ENCODE data around the gene GPATCH8.
"Not testable (repeated sequence)": the region's sequence is repeated elsewhere in the genome, so short reads cannot be mapped to it uniquely, and the experiment has no call there.

GPATCH8 gene

DNA sequence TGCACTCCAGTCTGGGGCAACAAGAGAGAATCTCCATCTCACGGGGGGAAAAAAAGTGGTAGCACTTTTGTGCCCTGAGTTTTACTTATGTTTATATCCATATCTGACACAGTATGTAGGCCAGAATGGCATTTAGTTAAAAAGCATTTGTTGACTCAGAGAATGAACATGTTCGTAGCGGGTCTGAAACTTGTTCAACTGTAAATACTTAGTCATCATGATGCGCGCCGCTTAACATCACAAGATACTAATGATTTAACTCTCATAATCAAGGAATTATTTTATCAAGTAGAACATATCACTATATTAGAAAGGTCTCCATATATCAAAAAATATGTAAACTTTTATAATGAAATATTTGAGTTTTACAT, 58.5 kb downstream of the GPATCH8 start:
- DNase-seq, result no peak

DNA sequence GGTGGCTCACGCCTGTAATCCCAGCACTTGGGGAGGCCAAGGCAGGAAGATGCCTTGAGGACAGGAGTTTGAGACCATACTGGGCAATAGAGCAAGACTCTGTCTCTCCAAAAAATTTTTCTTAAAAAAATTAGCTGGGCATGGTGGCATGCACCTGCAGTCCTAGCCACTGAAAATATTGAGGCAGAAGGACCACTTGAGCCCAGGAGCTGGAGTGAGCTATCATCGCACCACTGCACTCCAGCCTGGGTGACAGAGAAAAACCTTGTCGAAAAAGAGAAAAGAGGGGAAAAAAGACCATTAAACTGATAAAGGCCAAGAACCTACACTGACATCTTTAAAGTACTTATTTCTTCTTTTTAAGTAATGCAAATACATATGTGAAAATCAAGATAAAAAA, 60.4 kb downstream of the GPATCH8 start:
- no peak for DNase-seq

DNA sequence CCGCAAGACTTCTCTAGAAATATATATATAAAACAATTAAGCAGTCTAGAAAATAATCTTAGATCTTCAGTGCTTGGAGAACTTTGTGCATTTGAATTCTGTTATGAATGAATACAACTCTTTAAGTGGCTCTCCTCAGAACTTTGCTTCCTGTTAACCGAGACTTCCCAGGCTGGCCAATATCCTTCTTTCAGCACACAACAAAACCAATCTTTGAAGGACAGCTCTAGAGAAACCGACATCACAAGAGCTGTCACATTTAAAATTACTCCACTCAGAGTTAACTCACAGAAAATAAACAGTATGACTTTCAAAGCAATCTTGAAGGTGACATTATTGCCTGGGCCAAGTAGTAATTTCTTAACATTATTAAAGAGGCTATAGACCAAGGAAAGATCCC, 64.0 kb downstream of the GPATCH8 start:
- DNase-seq, result no peak

DNA sequence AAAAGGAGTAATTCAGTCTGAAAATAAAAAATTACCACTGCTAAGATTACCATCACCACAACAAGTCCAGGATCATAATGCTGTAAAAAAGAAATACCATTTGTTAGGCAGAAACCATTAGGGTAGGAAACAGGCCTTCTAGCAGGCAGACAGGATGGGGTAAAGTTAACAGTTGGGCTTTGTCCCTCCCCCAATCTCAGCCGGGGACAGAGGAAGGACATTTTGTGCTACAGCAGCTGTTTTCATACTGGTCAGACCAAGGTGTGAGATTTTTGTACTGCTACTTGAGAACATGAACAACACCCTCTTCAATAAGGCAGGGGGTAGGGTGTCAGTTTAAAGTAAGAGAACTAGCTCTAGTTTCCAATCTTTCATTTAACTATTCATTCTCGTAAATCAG, 64.6 kb downstream of the GPATCH8 start:
- no peak for DNase-seq

DNA sequence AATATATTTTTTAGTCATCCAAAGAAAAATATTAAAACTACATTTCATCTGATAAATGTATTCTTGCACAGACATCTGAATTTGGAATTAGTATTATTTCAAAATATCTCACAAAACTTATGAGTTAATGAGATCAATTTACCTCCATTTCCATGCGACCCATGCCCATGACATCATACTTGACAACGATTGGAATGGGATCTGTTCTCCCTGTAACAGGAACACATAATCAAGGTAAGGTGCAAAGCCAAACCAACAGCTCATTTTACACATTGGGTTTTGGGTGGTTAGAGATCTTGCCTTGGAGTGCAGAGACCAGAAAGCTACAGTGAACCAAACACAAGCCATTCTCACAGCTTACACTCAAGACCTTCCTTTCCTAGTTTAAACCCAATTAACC, 66.9 kb downstream of the GPATCH8 start:
- no peak for DNase-seq

DNA sequence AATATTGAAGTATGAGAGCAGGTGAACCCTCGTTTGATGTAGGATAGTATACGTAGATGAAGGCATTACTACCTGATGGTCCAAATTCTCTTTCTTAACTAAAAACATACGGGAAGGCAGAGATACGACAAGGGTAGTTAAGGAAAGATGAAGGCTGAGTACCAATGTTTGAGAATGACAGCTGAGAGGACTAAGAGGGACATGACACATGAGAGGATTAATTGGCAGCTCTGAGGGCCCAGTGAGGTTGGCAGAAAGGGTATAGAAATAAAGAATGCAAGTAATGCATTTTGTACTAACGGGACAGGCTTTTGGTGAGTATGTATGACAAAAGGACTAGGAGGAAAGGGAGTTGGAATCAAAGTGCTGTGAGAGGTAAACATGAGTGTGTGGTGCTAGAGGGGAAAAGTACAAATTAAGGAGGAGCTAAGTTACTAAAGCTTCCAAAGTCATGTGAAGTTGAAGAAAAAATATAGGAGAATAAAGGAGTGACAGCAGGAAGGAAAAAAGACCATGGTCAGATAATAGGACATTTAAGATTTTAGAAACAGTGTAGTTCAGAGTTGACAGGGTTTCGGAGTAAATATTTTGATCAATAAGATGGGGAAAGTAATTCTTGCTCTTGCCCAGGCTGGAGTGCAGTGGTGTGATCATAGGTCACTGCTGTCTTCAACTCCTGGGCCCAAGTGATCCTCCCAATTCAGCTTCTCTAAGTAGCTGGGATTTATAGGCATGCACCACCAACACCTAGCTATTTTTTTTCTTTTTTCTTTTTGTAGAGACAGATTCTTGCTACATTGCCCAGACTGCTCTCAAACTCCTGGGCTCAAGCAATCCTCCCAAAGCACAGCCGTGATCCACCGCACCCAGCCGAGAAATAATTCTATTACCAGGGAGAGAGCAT, 70.7 kb downstream of the GPATCH8 start:
- DNase-seq, result no peak

DNA sequence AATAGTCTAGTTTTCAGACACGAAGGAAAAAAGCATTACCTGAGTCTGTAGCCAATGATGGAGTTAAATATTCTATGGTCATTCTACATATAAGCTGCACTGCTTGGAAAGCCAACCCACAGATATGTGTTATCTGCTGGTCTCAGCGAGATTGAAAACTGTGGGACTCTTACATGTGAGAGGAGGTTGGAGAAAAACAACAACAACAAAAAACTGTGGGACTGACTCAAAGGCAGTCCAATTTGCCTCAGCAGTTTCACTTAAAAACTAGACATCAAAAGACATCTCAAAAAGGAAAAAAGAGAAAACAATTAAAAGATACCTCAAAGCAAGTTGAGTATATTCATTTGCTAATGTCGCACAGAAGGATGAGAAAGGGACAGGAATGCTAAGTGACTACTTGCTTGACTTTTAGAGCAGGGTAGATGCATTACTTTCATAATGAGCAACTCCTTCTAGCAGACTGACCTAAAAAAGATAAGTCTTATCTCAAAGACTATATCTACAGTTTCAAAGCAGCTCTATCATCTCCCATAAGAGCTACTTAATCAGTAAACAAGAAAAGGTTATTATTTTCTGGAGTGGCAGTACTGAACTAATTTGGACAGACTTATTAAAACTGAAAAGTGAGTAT, 78.3 kb downstream of the GPATCH8 start:
- DNase-seq, result no peak

DNA sequence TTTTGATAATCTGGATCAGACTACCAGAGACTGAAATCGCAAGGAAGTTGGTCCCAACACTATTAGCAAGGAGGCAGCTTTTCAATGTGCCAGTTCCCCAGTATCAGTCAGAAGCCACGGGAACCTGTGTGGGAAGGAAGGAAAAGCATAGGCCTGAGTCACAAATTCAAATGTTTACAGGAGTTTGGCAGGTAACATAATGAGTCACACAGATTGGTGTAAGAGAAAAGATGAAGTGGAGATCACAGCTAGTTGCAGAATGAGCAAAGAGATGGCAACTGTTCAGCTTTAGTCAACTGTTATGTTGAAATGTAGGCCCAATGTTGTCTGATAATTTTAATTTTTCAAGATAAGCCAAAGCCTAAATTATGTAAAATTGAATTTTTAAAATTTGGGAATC, 85.7 kb downstream of the GPATCH8 start:
- DNase-seq, result no peak

DNA sequence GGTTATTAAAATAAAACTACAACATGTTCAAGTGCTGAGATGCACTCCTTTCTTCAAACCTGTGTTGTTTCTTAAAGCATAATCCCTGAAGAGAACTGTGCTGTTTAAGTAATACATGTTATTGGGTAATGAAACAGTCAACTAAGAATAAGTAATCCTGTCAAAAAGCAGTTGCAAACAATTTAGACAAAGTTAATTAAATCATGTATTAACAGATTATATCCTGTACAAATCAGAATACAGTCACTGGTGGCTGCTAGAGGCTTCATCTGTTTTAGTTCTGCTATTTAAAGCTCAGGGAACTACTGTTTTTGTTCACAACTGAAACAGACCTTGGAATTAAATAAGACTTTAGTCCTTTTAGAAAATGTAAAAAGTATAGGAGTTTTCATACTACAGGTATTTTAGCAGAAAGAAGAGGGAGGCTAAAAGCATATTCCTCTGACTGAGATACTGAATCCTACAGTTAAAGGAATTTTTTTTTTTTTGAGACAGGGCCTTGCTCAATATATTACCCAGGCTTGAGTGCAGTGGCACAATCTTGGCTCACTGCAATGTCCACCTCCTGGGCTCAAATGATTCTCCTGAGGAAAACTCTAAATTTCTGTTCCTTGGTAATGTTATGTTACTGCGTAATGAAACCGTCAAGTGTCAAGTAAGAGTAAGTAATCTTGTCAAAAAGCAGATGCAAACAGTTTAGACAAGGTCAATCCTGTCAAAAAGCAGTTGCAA, 86.5 kb downstream of the GPATCH8 start:
- DNase-seq, result no peak

DNA sequence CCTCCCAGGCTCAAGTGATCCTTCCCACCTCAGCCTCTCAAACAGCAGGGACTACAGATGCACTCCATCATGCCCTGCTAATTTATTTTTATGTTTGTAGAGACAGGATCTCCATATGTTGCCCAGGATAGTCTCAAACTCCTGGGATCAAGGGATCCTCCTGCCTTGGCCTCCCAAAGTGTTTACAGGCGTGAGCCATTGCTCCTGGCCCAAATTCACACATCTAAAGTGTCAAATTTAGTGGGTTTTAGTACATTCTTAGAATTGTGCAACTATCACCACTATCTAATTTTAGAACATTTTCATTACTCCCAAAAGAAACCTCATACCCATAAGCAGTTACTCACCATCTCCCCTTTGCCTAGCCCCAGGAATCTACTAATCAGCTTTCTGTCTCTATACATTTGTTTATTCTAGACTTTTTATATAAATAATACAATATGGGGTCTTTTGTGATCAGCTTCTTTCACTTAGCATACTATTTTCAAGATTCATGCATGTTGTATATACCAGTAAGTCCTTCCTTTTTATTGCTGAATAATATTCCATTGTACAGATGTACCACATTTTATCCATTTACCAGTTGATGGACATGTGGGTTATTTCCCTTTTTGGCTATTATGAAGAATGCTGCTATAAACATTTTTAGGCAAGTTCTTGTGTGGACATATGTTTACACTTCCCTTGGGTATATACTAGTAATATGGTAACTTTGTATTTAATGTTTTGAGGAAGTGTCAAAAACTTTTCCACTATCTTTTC, 88.6 kb downstream of the GPATCH8 start:
- no peak for DNase-seq

DNA sequence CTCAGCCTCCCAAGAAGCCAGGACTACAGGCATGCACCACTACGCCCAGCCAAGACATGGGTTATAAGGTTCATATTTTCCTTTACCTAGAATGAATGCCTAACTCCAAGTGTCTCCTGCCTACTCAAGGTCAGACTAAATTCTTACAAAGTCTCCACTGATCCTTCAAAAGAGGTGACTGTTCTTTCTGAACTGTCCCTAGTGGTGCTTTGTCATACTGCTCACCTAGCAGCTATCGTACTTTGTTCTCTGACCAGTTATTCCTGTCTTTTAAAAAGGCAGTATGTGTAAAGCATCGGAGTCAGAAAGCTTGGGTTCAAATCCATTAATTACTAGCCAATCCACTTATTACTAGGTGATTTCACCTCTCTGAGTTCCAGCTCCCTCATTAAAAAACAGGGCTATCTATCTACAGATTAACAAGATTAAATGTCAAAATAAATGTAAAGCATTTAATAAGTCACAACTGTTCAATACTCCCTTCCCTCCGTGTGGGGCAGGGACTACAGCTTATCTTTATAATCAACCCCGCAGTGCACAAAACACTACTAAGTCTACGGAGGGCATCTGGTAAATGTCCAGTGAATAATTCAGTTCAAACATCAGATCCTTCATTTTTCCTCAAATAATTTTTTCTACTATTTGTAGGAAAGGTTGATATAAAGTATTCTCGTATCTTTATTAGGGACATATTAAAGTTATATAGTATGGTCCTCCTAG, 93.7 kb downstream of the GPATCH8 start:
- no peak for DNase-seq

DNA sequence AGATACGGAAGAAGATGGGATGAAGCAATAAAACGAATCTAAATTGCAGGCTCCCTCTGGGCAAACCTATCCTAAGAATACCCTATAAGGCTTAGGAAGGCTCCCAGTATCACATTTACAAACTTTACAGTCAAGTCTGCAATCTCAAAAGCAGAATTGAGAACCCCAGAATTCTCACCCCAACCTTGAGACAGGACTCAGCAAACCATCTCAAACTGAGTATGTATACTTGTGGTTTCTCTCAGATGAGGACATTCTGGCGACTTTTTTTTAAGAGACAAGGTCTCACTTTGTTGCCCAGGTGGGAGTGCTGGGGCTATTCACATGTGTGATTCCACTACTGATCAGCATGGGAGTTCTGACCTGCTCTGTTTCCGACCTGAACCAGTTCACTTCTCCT, 94.4 kb downstream of the GPATCH8 start:
- DNase-seq, result no peak

DNA sequence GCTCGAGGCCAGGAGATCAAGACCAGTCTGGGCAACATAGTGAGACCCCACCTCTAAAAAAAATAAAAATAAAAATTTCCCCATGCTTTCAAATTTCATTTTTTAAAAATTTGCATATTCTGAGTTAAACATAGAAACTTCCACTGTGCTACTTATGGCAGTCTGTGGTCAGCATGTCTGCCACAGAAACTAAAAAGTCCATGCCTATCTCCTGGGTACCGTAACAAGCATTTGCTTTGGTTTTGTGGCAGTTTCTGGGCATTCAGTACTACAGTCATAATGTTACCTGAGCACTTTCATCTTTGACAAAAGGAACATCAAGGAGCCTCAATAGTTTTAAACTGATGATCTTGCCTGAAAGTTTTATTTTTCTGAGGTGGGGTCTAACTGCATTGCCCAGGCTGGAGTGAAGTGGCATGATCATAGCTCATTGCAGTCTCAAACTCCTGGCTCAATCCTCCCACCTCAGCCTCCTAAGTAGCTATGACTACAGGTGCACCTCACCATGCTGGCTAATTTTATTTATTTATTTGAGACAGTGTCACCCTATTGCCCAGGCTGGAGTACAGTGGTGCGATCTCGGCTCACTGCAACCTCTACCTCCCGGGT, 100.5 kb downstream of the GPATCH8 start:
- DNase-seq, result no peak

DNA sequence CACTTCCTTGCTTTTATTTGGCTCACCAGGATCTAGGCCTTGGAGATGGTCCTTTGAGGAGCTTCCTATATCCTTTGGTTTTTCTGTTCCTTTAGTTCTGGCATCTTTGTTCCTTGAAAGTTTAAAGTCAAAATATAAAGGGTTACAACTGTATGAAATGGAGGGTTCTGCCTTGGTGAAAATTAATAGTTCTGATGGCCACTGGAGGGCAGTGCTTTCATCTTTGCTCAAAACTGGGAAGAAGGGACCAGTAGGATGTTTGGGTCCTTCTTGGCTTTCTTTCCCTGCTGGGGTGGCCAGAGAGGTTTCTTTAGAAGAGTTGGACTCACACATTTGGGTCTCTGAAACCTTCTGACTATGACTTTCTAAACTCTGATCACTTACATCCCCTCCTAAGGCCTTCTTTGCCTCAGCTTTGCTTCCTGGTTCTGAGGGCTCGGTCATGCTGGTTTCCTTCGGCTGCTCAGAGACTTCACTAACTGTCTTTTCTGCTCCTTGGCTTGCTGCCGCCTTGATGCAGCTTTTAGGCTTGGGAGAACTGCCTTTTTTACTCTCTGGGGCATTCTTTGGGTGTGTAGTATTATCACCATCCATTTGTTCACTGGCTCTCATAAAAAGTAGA, 102.9 kb downstream of the GPATCH8 start:
- no peak for DNase-seq

DNA sequence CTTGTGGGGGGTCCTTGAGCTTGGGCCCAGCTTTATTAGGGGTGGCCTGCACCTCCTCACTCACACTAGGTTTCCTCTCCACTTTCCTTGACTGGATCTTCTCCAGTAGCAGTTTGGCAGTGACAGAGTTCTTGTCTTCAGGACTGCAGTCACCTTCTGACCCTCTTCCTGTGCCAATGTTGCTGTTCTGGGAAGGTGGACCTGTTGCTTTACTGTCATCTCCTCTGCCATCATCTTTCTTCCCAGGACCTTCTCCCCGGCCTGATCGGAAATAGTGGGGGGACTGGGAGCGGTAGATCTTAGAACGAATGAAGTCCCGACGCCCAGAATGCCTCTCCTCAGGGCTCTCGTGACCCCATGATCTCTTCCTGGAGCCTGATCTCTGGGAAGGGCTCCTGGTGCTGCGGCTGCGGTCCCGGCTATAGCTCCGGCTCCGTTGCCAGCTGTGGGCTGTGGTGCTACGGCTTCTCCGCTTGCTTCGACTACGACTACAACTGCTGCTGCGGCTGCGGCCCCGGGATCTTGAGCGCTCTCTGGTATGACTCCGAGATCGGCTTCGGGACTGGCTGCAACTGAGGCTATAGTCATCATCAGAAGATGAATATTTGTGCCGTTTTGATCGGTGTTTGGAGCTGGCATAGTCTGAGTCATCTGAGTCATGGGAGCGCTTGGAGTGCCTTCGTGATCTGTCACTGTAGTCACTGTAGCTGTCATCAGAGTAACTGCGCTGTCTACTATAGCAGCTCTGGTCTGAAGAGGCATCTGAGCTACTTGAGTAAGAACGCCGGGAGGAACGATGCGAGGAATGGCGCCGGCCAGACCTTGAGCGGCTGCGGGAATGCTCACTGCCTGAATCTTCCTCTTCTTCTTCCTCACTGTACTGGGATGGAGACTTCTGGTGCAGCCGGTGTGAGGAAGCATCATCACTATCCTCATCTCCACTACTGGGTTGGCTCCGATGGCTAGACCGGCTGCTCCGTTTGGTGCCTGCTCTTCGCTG, 104.2 kb downstream of the GPATCH8 start:
- no peak for DNase-seq

DNA sequence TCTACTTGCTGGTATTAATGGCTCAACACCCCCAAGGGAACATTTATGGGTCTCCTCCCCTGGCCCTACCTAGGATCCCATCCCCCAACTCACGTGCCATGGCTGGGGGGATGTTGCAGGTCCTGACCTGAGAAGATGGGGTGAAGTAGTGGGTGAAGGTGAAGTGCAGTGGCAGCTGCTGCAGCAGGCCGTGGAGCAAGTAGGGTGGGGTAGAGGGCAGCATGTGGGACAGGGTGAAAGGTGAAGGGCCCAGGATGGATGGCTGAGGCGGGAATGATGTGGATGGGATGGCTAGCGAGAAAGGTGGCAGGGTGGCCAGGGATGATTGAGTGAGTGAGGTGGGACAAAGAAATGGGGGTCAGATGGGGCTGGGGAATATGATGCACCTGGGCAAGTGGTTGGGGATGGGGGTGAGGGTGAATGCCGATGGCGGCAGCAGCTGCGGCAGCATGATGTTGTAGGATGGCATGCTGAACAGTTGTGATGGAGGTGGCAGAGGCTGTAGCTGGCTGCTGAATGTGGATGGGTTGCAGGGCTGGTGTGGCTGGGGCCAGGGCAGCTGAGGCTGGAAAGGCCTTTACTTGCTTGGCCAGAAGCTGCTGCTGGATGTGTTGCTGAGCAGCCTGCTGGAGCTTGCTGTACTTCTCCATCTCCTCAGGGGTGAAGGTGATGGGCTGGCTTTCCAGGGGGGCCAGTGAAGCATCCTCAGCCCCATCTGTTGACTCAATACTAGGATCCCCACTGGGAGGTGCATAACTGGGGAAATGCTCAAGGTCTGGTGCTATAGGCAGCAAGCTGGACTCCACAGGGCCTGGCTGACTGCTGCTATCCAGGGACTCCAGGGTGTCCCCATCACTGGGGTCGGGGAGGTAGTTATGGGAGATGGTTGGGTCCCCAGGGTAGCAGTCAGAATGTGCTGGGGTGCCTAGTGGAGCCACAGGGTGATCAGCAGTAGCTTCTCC, 105.4 kb downstream of the GPATCH8 start:
- no peak for DNase-seq

DNA sequence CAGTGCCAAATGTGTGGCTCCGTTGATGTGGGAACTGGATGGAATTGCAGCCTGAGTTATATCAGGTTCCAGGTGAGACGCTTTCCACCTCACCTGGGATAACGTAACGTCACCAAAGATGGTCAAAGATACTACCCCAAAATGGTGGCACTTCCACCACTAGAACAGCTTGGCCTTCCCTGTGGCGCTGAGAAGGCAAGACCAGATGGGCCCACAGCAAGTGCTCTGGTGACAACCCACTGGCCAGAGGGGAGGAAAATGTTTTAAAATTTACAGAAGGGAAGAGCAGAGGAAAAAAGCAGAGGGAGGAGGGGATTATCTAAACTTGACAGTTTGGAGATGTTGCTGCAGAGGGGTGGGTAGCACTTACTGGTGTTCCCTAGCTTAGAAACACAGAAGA, 106.3 kb downstream of the GPATCH8 start:
- DNase-seq, result no peak

DNA sequence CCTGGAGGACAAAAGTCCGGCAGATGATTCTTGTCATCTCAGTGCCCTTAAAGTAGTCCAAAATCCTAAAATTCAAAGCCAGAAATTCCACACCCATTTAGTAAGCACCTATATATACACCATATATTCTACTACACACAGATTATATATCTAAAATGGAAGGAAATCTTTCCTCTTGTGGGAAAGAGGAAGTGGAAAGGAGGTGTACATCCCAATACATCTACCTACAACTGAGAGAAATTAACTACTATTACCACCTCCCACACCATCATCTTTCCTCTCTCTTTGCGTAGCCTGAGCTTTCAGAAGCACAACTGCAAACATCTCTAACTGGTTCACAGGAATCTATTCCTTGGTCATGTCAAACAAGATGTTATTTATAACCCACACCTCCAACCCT, 108.4 kb downstream of the GPATCH8 start:
- no peak for DNase-seq

DNA sequence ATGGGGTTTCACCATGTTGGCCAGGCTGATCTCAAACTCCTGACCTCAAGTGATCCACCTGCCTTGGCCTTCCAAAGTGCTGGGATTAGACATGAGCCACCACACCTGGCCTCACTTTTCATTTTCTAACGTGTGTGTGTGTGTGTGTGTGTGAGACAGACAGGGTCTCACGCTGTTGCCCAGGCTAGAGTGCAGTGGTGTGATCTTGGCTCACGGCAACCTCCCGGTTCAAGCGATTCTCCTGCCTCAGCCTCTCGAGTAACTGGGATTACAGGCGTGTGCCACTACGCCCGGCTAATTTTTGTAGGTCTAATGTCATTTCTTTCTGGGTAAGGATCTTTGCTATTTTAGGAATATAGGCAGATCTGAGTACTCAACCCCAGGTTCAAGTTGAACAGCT, 109.1 kb downstream of the GPATCH8 start:
- DNase-seq, result not testable (repeated sequence)
